ENCODE data around the gene TMEM191C. TPM values are rescaled to one million over a fixed set of nuclear protein-coding genes. Genes with fewer than 3 reads are reported as not detected.
"Not testable (repeated sequence)": the region's sequence is repeated elsewhere in the genome, so short reads cannot be mapped to it uniquely, and the experiment has no call there.

The TMEM191C gene
- total RNA-seq, 2 experiments from 2014 or later, result 1.0 to 1.1 TPM

GRCh38 chr22:21441170-21441569 is 26.0 kb upstream of the TMEM191C start:
- POLR2A ChIA-PET; H3K27me3 Mint-ChIP-seq; H3K4me1 Mint-ChIP-seq; intact Hi-C loops (cut with DNase I, micrococcal nuclease); CTCF ChIA-PET; ATAC-seq; H3K27ac Mint-ChIP-seq; H3K4me3 Mint-ChIP-seq; DNase-seq; H3K36me3 Mint-ChIP-seq (ENCODE audit: low read depth); H3K9me3 Mint-ChIP-seq (ENCODE audit: low read depth): not testable (repeated sequence)

DNA sequence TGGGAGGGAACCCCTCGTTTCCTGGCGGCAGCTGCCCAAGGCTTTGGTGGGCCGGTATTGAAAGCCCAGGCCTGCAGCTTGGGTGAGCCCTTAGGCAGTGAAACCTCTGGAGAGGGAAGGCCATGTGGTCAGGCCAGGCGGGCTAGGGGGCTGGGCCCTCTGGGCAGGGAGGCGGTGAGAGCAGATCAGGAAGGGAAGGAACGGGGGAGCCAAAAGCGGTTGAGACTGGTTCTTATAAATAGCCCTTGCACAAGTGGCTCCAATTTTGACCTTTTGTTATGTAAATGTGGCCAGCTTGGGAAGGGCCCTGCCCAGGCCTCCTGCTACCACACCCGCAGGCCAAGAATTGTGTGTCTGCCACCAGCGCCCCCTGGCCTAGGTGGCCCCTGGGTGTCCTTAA is 25.1 kb upstream of the TMEM191C start:
- POLR2A ChIA-PET; H3K27me3 Mint-ChIP-seq; H3K36me3 Mint-ChIP-seq (ENCODE audit: low read depth); ATAC-seq; intact Hi-C loops (cut with DNase I, micrococcal nuclease); H3K4me1 Mint-ChIP-seq; DNase-seq; H3K9me3 Mint-ChIP-seq (ENCODE audit: low read depth); H3K4me3 Mint-ChIP-seq; H3K27ac Mint-ChIP-seq; CTCF ChIA-PET: not testable (repeated sequence)

DNA sequence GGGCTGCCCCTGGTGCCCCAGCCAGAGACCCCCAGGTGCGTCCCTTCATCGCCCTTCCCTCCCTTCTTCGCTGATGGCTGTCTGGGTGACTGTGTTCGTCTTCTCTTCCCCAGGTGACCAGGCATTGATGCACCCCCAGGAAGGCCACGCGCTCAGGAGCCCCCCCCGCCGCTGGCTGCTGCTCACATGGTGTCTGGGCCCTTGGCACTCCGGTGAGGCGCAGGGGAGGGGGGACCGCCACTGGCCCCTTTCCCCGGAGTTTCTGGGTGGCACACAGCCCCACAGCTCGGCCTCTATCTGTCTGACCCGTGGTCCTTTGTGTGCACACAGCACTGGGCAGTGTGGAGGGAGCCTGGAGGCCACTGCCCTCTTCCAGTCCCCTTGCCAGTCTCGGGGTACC is 24.5 kb upstream of the TMEM191C start:
- intact Hi-C loops (cut with DNase I, micrococcal nuclease); H3K27me3 Mint-ChIP-seq; H3K36me3 Mint-ChIP-seq (ENCODE audit: low read depth); DNase-seq; ATAC-seq; POLR2A ChIA-PET; H3K4me1 Mint-ChIP-seq; CTCF ChIA-PET; H3K9me3 Mint-ChIP-seq (ENCODE audit: low read depth); H3K4me3 Mint-ChIP-seq; H3K27ac Mint-ChIP-seq: not testable (repeated sequence)

DNA sequence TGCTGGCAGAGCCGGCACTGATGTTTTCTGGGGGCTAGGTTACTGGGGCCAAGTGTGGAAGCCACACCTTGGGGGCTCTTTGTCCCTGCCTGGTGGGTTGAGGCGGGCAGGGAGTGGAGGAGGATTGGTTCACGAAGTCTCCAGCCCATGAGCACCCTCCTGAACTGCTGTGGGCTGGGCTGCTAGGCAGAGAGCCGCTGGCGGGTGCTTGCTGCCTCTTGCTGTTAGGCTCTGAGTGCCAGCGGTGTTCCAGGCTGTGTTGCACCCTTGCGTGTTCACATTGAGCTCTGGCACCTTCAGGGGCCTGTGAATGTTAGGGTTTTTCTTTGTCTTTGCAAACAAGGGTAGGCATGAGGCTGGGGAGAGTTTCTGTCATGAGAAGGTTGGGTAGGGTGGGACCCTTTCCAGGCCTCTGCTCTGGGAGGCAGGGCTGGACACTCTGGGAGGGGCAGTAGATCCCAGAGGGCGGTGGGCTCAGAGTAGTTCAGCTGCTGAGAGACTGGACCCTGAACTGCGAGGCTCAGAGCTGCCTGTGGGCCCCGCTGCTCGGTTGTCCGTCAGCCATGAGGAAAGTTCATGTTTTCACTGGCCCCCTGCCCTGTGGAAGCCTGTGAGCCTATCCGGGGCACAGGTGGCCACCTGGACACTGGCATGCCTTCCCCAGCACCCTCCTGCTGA is 24.0 kb upstream of the TMEM191C start:
- Mint-ChIP-seq H3K36me3 (ENCODE audit: low read depth) (peaks cover 3% of the 10 kb centered on the region), H3K9me3 (ENCODE audit: low read depth) (no peaks in the 10 kb centered on the region), H3K4me3 (no peak overlapping the region), H3K27me3 (no peaks in the 10 kb centered on the region), H3K27ac (no peak overlapping the region), H3K4me1 (no peaks in the 10 kb centered on the region)
- no peak for DNase-seq
- ATAC-seq, result no peak
- intact Hi-C loops (cut with DNase I, micrococcal nuclease), result no loop called here
- ChIA-PET CTCF (no interaction called here), POLR2A (no interaction called here)

- Mint-ChIP-seq H3K4me3 (no peak overlapping the region), H3K36me3 (ENCODE audit: low read depth) (peaks cover 3% of the 10 kb centered on the region), H3K9me3 (ENCODE audit: low read depth) (no peaks in the 10 kb centered on the region), H3K27me3 (no peaks in the 10 kb centered on the region), H3K4me1 (no peaks in the 10 kb centered on the region), H3K27ac (no peak overlapping the region)
- ATAC-seq, result no peak
- intact Hi-C loops (cut with DNase I, micrococcal nuclease), result no loop called here
- no peak for DNase-seq
- ChIA-PET POLR2A (no interaction called here), CTCF (no interaction called here)
Measured at GRCh38 chr22:21443735-21444421, 23.3 kb upstream of the TMEM191C start.

- DNase-seq (no peak), ATAC-seq (no peak)
- POLR2A ChIA-PET, result no interaction called here
- intact Hi-C loops (cut with DNase I, micrococcal nuclease), result no loop called here
- CTCF ChIA-PET, result no interaction called here
- Mint-ChIP-seq H3K27ac (no peak overlapping the region), H3K9me3 (ENCODE audit: low read depth) (no peaks in the 10 kb centered on the region), H3K4me1 (no peaks in the 10 kb centered on the region), H3K4me3 (no peak overlapping the region), H3K27me3 (no peaks in the 10 kb centered on the region), H3K36me3 (ENCODE audit: low read depth) (peaks cover 3% of the 10 kb centered on the region)
Measured at GRCh38 chr22:21444701-21445436, 22.3 kb upstream of the TMEM191C start.

- POLR2A ChIA-PET, result no interaction called here
- ATAC-seq, result no peak
- intact Hi-C loops (cut with DNase I, micrococcal nuclease), result no loop called here
- no peak overlapping the region for H3K4me3 Mint-ChIP-seq
- H3K4me1 Mint-ChIP-seq, result no peaks in the 10 kb centered on the region
- H3K27me3 Mint-ChIP-seq, result no peaks in the 10 kb centered on the region
- CTCF ChIA-PET, result no interaction called here
- DNase-seq, result no peak
- H3K9me3 Mint-ChIP-seq (ENCODE audit: low read depth), result no peaks in the 10 kb centered on the region
- H3K36me3 Mint-ChIP-seq (ENCODE audit: low read depth), result peaks cover 3% of the 10 kb centered on the region
- H3K27ac Mint-ChIP-seq, result no peak overlapping the region
Measured at GRCh38 chr22:21445437-21446127, 21.6 kb upstream of the TMEM191C start.

- intact Hi-C loops (cut with DNase I, micrococcal nuclease), result no loop called here
- ChIA-PET POLR2A (no interaction called here), CTCF (no interaction called here)
- ATAC-seq, result no peak
- no peak for DNase-seq
- no peaks in the 10 kb centered on the region for H3K27me3 Mint-ChIP-seq
- no peak overlapping the region for H3K4me3 Mint-ChIP-seq
- H3K36me3 Mint-ChIP-seq (ENCODE audit: low read depth), result peaks cover 3% of the 10 kb centered on the region
- H3K4me1 Mint-ChIP-seq, result no peaks in the 10 kb centered on the region
- no peaks in the 10 kb centered on the region for H3K9me3 Mint-ChIP-seq (ENCODE audit: low read depth)
- no peak overlapping the region for H3K27ac Mint-ChIP-seq
Measured at GRCh38 chr22:21446128-21446826, 20.9 kb upstream of the TMEM191C start.

GRCh38 chr22:21446827-21447690 is 20.1 kb upstream of the TMEM191C start:
- Mint-ChIP-seq H3K9me3 (ENCODE audit: low read depth) (no peaks in the 10 kb centered on the region), H3K4me3 (no peak overlapping the region), H3K27me3 (no peaks in the 10 kb centered on the region), H3K4me1 (no peaks in the 10 kb centered on the region), H3K27ac (no peak overlapping the region), H3K36me3 (ENCODE audit: low read depth) (peaks cover 3% of the 10 kb centered on the region)
- no peak for DNase-seq
- intact Hi-C loops (cut with DNase I, micrococcal nuclease), result no loop called here
- ATAC-seq, result no peak
- CTCF ChIA-PET, result interaction anchor here (0.7 kb wide), 1 partner anchor 166 kb away, joined by 4 read pairs; no protein-coding TSS in a partner anchor
- POLR2A ChIA-PET, result no interaction called here

- intact Hi-C loops (cut with DNase I, micrococcal nuclease), result no loop called here
- POLR2A ChIA-PET, result no interaction called here
- Mint-ChIP-seq H3K9me3 (ENCODE audit: low read depth) (no peaks in the 10 kb centered on the region), H3K27ac (no peak overlapping the region), H3K27me3 (no peaks in the 10 kb centered on the region), H3K4me1 (no peaks in the 10 kb centered on the region), H3K4me3 (no peak overlapping the region), H3K36me3 (ENCODE audit: low read depth) (peaks cover 3% of the 10 kb centered on the region)
- ATAC-seq (peak; percentile 51), DNase-seq (peak; percentile 29)
- CTCF ChIA-PET, result interaction anchor here (0.7 kb wide), 1 partner anchor 165 kb away, joined by 4 read pairs; no protein-coding TSS in a partner anchor
Measured at GRCh38 chr22:21447694-21448402, 19.3 kb upstream of the TMEM191C start.
